ENCODE measurements around the gene RAD51B. TPM values are rescaled to one million over a fixed set of nuclear protein-coding genes. Genes with fewer than 3 reads are reported as not detected.

RAD51B gene
- total and polyA plus RNA-seq, 9 donors, result 21.6 to 70.1 (median 35.1) TPM

GRCh38 chr14:68712703-68713370, 893.3 kb downstream of the RAD51B start:
- intact Hi-C loops (cut with DNase I), result no loop called here
- H3K27me3 ChIP-seq, result no peaks in the 10 kb centered on the region
- DNase-seq, result no peak
- TF ChIP-seq CTCF (IDR thresholded peaks at IDR 0.05) (no peak), EP300 (IDR thresholded peaks at IDR 0.05) (no peak), POLR2A (IDR thresholded peaks at IDR 0.05) (no peak)
- no peaks in the 10 kb centered on the region for H3K36me3 ChIP-seq
- 93 to 95% (median 94%) methylated on average over 15 of the region's 15 CpGs for WGBS, 3 donors
- no peaks in the 10 kb centered on the region for H3K4me1 ChIP-seq (ENCODE audit: insufficient read depth)
- H3K9me3 ChIP-seq, result no peaks in the 10 kb centered on the region
- no peak overlapping the region for H3K27ac ChIP-seq
- no peak overlapping the region for H3K4me3 ChIP-seq

DNA sequence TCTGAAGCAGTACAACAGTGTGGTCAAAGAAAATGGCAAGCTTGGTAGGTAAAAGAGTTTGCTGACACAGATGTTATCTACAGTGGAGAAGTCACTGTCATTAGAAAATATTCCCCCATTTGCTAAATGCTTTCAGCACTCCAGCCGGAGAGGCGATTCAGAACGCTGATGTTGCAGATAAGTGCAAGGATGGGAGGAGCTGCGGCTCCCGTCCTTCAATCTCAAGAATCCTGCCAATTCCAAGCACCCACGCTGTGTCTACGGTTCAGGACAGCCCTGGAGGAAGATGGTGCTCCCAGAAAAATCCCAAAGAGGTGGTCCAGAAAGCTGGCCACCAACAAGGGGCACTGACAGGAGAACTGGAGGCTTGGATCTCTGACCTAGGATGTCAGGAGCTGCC, 894.2 kb downstream of the RAD51B start:
- TF ChIP-seq POLR2A (IDR thresholded peaks at IDR 0.05), result no peak
- H3K4me3 ChIP-seq, result no peak overlapping the region
- WGBS, 3 donors, result 90 to 91% (median 91%) methylated on average over 7 of the region's 7 CpGs
- no peaks in the 10 kb centered on the region for H3K27me3 ChIP-seq
- no peaks in the 10 kb centered on the region for H3K36me3 ChIP-seq
- no peaks in the 10 kb centered on the region for H3K9me3 ChIP-seq
- intact Hi-C loops (cut with DNase I), result no loop called here
- H3K4me1 ChIP-seq (ENCODE audit: insufficient read depth), result no peaks in the 10 kb centered on the region
- no peak for DNase-seq
- H3K27ac ChIP-seq, result no peak overlapping the region

- no peak for TF ChIP-seq POLR2A (IDR thresholded peaks at IDR 0.05)
- no peak for DNase-seq
- Histone ChIP-seq H3K4me1 (ENCODE audit: insufficient read depth) (no peaks in the 10 kb centered on the region), H3K36me3 (no peaks in the 10 kb centered on the region), H3K9me3 (no peaks in the 10 kb centered on the region), H3K27me3 (no peaks in the 10 kb centered on the region), H3K4me3 (no peak overlapping the region), H3K27ac (no peak overlapping the region)
- intact Hi-C loops (cut with DNase I), result no loop called here
- WGBS, 3 donors, result 84 to 96% (median 95%) methylated on average over 7 of the region's 7 CpGs
Observed at GRCh38 chr14:68714991-68715924, 895.7 kb downstream of the RAD51B start.

DNA sequence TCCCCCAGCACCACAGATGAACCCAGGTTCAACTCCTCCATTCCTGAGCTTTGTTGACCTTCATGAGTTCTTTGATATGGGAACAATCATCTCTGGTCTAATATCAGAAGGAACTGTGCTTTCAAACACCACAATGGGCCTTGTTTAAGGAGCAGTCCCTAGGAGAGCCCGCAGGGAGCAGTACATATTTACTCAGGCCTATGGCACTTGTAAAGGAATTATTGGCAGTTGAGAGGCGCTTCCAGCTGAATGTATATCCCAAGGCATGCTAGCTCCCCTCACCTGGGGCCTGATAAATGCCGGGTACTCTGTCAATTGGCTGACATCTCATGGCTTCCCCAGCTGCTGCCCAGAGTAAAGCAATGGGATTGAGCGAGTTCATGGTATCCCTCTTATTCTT, 897.1 kb downstream of the RAD51B start:
- Histone ChIP-seq H3K4me3 (no peak overlapping the region), H3K36me3 (no peaks in the 10 kb centered on the region), H3K9me3 (no peaks in the 10 kb centered on the region), H3K27ac (no peak overlapping the region), H3K4me1 (ENCODE audit: insufficient read depth) (no peaks in the 10 kb centered on the region), H3K27me3 (no peaks in the 10 kb centered on the region)
- no peak for TF ChIP-seq POLR2A (IDR thresholded peaks at IDR 0.05)
- TF ChIP-seq CTCF (IDR thresholded peaks at IDR 0.05), result no peak
- TF ChIP-seq EP300 (IDR thresholded peaks at IDR 0.05), result no peak
- intact Hi-C loops (cut with DNase I), result no loop called here
- 96 to 98% (median 98%) methylated on average over 4 of the region's 4 CpGs for WGBS, 3 donors
- no peak for DNase-seq

- Histone ChIP-seq H3K4me1 (ENCODE audit: insufficient read depth) (no peaks in the 10 kb centered on the region), H3K27ac (no peak overlapping the region), H3K9me3 (no peaks in the 10 kb centered on the region), H3K4me3 (no peak overlapping the region), H3K36me3 (no peaks in the 10 kb centered on the region), H3K27me3 (no peaks in the 10 kb centered on the region)
- 85 to 93% (median 86%) methylated on average over 8 of the region's 8 CpGs for WGBS, 3 donors
- no peak for TF ChIP-seq POLR2A (IDR thresholded peaks at IDR 0.05)
- no peak for TF ChIP-seq EP300 (IDR thresholded peaks at IDR 0.05)
- no peak for TF ChIP-seq CTCF (IDR thresholded peaks at IDR 0.05)
- intact Hi-C loops (cut with DNase I), result no loop called here
- DNase-seq, result no peak
Observed at GRCh38 chr14:68718023-68718990, 898.7 kb downstream of the RAD51B start.

Data from ovary (tissue), 9 donors.